Measurements from ENCODE around the gene ZNF408. TPM values are rescaled to one million over a fixed set of nuclear protein-coding genes. Genes with fewer than 3 reads are reported as not detected.

ZNF408 gene
- total and polyA plus RNA-seq, 2 of the 13 experiments (the other 11 are each of a cell fraction or from before 2014, with no cell fraction given) = 11.2 to 12.5 TPM

DNA sequence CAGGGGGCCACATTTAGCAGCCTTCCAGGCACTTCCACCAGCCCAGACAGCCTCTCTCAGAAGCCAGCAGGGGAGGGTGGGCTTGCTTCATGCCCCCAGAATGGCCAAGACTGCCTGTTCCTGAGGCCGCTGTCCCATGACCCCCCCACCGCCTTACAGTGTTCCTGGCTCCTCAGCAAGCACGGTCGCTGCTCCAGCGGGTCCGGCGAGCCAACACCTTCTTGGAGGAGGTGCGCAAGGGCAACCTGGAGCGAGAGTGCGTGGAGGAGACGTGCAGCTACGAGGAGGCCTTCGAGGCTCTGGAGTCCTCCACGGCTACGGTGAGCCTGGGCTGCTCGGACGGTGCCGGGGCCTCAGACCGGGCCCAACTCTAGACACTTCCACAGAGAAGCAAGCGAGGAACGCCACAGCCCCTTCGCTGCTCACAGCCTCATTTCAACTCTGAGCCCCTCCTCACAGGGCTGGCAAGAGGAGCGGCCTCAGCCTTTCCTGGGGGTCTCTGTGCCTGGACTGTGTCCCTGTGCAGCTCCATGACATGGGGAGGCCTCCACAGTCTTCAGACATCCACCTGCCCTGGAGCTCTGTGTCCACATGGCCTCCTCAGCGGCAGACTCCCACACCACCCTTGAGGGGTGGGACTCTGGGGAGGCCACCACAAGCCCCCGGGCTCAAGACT lies 18.9 kb downstream of the ZNF408 start (continued):
- TF ChIP-seq ZNF292 (CRISPR knock-in tag; IDR thresholded peaks at IDR 0.05; ENCODE audit: borderline replicate concordance, low read depth) (no peak), THYN1 (CRISPR knock-in tag; IDR thresholded peaks at IDR 0.05; ENCODE audit: borderline replicate concordance, low read depth) (no peak), POGK (CRISPR knock-in tag; conservative IDR thresholded peaks at IDR 0.05) (peak; percentile 58), ZNF589 (CRISPR knock-in tag; conservative IDR thresholded peaks at IDR 0.05) (0 out of 2 replicates have a peak, but pooled peaks have one; percentile 3), ARNT2 (CRISPR knock-in tag; IDR thresholded peaks at IDR 0.05; ENCODE audit: low read depth) (0 out of 2 replicates have a peak, but pooled peaks have one; percentile 45), MAF1 (CRISPR knock-in tag; IDR thresholded peaks at IDR 0.05; ENCODE audit: borderline replicate concordance) (no peak), EP300 (IDR thresholded peaks at IDR 0.05; ENCODE audit: low read depth in 2 of 2, low read length in 2 of 2) (no peak), EP300 (CRISPR knock-in tag; IDR thresholded peaks at IDR 0.05; ENCODE audit: borderline replicate concordance) (no peak), PAWR (CRISPR knock-in tag; IDR thresholded peaks at IDR 0.05; ENCODE audit: borderline replicate concordance) (peak; percentile 80; the same call in 1 of the 2 replicates), ZIK1 (CRISPR knock-in tag; IDR thresholded peaks at IDR 0.05; ENCODE audit: borderline replicate concordance, low read depth) (peak; percentile 36; the same call in 1 of the 2 replicates), PCBP1 (IDR thresholded peaks at IDR 0.05; ENCODE audit: borderline replicate concordance, low read depth, low read length) (0 out of 2 replicates have a peak, but pooled peaks have one; percentile 15)
- TF ChIP-seq, protein P1, sequence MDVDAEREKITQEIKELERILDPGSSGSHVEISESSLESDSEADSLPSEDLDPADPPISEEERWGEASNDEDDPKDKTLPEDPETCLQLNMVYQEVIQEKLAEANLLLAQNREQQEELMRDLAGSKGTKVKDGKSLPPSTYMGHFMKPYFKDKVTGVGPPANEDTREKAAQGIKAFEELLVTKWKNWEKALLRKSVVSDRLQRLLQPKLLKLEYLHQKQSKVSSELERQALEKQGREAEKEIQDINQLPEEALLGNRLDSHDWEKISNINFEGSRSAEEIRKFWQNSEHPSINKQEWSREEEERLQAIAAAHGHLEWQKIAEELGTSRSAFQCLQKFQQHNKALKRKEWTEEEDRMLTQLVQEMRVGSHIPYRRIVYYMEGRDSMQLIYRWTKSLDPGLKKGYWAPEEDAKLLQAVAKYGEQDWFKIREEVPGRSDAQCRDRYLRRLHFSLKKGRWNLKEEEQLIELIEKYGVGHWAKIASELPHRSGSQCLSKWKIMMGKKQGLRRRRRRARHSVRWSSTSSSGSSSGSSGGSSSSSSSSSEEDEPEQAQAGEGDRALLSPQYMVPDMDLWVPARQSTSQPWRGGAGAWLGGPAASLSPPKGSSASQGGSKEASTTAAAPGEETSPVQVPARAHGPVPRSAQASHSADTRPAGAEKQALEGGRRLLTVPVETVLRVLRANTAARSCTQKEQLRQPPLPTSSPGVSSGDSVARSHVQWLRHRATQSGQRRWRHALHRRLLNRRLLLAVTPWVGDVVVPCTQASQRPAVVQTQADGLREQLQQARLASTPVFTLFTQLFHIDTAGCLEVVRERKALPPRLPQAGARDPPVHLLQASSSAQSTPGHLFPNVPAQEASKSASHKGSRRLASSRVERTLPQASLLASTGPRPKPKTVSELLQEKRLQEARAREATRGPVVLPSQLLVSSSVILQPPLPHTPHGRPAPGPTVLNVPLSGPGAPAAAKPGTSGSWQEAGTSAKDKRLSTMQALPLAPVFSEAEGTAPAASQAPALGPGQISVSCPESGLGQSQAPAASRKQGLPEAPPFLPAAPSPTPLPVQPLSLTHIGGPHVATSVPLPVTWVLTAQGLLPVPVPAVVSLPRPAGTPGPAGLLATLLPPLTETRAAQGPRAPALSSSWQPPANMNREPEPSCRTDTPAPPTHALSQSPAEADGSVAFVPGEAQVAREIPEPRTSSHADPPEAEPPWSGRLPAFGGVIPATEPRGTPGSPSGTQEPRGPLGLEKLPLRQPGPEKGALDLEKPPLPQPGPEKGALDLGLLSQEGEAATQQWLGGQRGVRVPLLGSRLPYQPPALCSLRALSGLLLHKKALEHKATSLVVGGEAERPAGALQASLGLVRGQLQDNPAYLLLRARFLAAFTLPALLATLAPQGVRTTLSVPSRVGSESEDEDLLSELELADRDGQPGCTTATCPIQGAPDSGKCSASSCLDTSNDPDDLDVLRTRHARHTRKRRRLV (CRISPR knock-in tag; IDR thresholded peaks at IDR 0.05) = peak; percentile 40; the same call in 1 of the 2 replicates
- TF ChIP-seq, protein P2, sequence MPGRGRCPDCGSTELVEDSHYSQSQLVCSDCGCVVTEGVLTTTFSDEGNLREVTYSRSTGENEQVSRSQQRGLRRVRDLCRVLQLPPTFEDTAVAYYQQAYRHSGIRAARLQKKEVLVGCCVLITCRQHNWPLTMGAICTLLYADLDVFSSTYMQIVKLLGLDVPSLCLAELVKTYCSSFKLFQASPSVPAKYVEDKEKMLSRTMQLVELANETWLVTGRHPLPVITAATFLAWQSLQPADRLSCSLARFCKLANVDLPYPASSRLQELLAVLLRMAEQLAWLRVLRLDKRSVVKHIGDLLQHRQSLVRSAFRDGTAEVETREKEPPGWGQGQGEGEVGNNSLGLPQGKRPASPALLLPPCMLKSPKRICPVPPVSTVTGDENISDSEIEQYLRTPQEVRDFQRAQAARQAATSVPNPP (CRISPR knock-in tag; IDR thresholded peaks at IDR 0.05) = no peak
- TF ChIP-seq, protein P3, sequence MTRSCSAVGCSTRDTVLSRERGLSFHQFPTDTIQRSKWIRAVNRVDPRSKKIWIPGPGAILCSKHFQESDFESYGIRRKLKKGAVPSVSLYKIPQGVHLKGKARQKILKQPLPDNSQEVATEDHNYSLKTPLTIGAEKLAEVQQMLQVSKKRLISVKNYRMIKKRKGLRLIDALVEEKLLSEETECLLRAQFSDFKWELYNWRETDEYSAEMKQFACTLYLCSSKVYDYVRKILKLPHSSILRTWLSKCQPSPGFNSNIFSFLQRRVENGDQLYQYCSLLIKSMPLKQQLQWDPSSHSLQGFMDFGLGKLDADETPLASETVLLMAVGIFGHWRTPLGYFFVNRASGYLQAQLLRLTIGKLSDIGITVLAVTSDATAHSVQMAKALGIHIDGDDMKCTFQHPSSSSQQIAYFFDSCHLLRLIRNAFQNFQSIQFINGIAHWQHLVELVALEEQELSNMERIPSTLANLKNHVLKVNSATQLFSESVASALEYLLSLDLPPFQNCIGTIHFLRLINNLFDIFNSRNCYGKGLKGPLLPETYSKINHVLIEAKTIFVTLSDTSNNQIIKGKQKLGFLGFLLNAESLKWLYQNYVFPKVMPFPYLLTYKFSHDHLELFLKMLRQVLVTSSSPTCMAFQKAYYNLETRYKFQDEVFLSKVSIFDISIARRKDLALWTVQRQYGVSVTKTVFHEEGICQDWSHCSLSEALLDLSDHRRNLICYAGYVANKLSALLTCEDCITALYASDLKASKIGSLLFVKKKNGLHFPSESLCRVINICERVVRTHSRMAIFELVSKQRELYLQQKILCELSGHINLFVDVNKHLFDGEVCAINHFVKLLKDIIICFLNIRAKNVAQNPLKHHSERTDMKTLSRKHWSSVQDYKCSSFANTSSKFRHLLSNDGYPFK (CRISPR knock-in tag; IDR thresholded peaks at IDR 0.05; ENCODE audit: borderline replicate concordance) = no peak; the same call in 1 of the 2 replicates
- TF ChIP-seq, protein P4, sequence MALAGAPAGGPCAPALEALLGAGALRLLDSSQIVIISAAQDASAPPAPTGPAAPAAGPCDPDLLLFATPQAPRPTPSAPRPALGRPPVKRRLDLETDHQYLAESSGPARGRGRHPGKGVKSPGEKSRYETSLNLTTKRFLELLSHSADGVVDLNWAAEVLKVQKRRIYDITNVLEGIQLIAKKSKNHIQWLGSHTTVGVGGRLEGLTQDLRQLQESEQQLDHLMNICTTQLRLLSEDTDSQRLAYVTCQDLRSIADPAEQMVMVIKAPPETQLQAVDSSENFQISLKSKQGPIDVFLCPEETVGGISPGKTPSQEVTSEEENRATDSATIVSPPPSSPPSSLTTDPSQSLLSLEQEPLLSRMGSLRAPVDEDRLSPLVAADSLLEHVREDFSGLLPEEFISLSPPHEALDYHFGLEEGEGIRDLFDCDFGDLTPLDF (CRISPR knock-in tag; IDR thresholded peaks at IDR 0.05) = no peak
